Fibroblast of skin of left biceps (primary cell): ENCODE data around the gene ATP11A.

ENCODE experiments used
- DNase-seq, 2 experiments: peaks; one replicate each; pipeline ENCODE4 v3.0.0-alpha.2; 2013; ENCODE audit warnings: low read depth in 2 of 2

The ATP11A gene

DNA sequence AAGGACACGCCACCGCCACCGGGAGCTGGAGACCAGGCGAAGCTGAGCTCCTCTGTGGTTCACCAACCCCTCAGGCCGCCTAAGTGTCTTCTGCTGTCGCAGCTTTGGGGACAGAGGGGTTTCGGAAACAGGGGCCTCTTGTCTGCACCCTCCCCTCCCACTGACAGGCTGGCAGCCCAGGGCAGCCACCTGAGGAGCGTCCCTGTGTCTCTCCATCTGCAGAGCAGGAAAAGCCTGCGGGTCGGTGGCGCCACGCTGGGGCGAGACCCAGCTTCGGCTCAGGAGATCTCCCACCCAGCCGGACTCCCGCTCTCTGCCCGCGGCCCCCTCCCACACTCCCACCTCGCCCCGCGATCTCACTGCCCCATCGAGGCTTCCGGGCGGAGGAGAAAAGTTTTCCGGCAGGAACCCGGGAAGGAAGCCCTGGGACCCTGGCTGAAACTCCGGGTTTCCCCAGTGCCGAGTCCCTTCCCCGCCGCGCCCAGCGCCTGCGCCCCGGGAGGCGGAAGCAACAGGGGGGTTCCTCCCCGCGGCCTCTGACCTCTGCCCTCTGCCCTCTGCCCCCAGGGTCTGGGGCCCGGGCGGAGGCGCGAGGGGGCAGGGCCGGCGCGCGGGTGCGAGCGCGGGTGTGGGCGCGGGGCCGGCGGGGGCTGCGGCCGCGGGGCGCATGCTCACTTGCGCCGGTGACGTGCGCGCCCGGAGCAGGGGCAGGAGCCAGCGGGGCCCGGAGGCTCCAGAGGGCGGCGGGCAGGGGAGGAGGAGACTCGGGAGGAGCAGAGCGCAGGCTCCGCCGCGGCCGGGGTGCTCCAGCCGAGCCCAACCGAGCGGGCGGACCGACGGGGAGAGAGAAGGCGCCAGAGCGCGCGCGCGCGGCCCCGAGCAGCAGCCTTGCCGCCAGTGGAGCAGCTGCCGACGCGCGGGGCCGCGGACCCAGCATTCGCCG lies at the start of gene ATP11A:
TSS of gene ATP11A (plus strand) at position 736 of the 943 bp plus-strand sequence. CDS start 379 bp downstream, outside the sequence.
- DNase-seq: peak; percentile 78 to 80

DNA sequence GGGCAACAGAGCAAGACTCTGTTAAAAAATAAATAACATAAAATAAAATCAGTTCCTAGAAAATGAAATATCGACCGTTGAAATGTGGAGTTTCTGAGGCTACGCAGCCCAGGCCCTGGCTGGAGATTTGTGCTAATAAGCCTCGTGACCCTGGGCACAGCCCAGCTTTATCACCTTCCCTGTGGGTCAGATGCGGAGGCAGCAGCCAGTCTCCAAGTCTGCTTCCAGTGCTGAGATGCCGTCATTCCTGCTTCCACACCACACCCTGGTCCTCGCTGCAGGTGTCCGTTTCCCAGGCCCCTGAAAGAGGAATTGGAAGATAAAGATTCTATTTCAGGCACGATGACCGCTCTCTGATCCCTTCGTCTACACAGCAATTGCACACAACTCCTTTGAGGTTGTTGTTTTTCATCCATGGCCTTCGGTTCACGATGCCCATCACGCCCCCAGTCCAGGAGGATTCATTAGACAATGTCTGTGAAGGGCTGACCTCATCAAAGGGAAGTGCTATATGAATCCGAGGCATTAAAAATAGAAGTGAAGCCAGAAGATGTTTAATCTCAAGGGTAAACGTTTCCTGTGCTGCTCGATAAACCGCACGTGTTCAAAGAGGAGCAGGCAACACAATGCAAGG lies 48.3 kb upstream of the ATP11A start:
- no peak for DNase-seq

DNA sequence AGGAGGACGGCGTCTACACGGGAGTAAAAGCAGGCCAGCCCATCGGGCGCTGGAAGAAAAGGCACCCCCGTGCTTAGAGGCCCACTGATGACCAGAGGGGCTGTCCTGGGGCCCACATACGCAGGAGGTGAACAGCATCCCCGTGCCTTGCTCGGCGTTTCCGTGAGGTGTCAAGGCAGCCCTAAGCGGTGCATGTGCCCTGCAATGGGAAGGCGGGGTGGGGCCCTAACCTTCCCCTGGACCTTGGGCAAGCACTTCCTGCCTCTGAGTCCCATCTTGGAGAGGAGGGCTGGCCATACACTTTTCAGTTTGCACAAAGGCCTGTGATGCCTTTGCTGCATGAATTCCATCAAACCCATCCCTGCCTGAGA lies 47.8 kb upstream of the ATP11A start:
- DNase-seq: no peak

DNA sequence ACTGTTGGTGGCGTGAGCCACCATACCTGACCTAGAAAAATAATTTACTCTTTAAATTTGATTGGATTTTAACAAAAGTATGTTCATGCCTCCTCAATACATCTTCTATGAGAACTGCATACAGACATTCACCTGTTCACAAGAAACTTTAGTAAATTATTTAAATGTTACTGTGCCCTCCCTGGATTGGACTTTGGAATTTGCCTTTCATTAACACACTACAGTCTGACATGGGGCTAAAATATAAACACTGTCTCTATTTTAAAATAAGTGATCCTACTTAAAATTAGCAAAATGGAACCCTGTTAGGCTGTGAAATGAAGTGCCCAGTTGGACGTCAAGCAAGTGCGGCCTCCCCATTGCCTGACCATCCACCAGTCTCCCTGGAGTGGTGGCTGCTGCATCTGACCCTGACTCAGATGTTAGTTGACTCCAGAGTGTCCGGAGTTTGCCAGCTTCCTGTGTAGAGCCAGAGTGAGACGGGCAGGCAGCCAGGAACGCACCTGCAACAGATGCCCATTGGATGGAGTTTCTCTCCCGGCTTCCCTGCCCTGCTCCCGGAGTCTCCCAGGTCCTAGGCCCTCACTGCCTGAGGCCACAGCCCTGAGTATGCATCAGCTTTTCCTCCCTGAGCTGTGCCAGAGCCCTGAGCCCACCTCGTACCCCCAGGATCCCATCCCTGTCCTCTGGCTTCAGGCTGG lies 45.9 kb upstream of the ATP11A start:
- no peak for DNase-seq

DNA sequence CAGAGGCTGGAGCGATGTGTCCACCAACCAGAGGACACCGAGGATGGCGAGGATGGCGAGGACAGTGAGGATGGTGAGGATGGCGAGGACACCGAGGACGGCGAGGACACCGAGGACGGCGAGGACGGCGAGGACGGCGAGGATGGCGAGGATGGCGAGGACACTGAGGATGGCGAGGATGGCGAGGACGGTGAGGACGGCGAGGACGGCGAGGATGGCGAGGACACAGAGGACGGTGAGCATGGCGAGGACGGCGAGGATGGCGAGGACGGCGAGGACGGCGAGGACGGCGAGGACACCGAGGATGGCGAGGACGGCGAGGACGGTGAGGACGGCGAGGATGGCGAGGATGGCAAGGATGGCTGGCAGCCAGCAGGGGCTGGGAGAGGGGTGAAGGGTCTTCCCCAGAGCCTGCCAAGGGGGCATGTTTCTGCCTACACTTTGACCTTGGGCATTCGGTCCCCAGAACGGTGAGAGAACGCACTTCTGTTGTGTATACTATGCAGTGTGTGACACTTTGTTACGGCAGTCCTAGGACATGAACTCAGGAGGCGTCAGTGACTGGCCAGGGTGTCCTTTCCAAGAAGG lies 44.4 kb upstream of the ATP11A start:
- no peak for DNase-seq

DNA sequence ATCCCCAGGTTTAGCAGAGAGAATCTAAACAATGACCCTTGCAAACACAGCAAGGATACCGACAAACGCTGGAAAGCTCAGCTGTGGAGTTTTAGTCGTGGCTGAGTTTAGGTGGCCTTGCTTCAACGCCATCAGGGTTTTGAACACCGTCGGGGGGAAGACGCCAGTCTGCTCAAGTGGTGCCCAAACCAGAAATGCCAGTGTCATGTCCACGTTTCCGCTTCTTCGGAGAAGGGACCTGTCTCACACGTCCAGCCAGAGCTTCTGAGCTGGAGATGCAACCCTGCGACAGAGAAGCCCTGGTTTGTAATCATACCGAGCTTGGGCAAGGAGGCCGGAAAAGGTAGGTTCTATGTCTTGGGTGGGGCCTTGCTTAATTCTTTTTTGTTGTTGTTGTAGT lies 42.6 kb upstream of the ATP11A start:
- no peak for DNase-seq

DNA sequence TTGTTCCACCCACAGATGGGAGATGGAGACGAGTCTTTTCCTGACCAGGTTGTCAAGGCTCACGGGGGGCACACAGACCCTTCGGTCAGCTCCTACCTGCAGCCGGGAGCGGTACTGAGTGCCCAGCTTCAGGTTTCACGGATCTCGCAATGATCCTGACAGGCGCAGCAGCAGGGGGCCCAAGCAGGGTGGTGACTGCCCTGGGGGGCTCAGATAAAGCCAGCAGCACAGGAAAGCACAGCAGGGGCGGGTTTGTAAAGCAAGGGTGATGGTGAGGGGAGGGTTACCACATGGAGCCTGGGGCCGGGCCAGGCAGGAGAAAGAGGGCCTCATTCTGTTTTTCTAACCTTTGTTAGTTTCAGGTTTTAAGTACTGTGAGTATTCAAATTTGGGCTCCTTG lies 41.7 kb upstream of the ATP11A start:
- DNase-seq: no peak

DNA sequence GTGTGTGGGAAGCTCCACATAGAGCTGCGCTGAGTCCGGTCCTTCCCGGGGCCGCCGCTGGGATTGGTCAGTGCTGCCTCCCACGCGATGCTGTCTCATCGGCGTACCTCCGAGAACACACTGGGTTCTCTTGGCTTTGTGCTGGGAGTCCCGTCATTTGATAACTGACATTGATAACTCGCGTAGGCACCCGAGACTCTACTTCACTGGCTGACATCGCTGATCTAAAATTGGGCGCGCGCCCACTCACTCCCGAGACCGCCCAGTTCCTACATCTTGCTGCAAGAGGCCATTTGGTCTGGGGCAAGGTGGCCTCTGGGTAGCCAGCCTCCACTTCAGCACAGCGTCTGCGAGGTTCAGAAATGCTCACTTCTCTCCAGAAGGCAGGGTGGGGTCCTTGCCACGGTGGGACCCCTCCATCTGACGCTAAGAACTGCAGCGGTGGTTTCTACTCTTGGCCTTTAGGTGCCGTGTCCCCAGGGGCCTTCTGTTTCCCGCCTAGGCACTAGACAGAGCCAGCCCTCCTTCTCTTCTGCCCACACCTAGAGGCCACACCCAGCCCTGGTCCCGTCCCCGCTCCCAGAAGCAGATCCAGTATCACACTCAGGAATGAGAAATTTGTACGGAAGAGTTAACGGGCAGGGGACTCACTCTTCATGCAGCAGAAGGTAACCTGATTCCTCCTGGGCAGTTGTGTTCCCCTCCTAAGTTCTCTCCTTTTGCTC lies 40.7 kb upstream of the ATP11A start:
- no peak for DNase-seq

DNA sequence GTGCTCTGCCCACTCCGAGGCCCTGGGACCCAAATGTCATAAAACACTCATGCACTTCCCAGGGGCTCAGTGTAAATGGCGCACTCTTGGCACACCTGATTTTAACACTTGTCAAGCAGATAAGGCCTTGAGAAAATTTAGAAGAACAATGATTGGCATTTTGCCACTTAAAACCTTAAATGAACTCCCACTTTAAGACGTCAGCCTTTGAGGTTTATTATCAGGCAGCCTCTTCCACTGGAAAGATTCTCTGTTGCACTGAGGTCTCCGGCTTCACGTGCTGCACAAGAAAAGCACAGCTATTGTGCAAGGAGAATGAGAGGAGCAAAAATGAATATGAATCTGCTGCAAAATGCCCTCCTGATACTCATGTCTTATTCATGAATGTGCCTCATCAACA lies 38.5 kb upstream of the ATP11A start:
- no peak for DNase-seq

DNA sequence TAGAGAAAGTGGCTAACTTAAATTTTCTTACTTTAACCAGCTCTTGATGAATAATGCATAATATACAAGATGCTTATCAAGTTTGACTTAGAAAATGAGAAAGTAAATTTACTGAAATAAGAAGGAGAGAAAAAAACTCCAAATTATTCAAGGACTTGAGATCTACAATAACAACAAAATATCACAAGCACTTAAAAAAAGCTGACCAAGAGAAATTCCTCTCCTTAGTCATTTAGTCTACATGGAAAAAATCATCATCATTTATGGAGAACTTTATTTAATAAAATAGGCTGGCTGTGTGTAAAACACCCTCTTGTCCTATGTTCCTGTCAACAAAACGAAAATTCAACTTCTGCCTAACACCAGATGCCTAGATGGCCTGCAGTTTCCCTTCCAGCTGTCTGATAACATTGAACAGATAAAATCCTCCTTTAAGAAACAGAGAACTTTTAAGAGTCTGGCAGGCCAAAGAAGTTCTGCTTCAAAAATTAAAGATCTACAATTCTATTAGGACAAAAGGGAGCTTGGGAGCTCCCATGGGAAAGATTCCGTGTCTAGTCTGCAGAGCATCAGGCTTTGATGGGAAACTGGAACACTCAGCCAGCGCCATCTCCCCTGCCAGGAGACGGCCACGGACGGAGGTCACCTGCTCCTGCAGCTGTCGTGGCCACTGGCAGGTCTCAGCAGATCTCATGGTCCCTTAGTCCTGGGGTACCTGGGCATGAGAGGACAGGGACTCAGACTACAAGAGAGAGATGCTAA lies 37.9 kb upstream of the ATP11A start:
- DNase-seq: no peak

DNA sequence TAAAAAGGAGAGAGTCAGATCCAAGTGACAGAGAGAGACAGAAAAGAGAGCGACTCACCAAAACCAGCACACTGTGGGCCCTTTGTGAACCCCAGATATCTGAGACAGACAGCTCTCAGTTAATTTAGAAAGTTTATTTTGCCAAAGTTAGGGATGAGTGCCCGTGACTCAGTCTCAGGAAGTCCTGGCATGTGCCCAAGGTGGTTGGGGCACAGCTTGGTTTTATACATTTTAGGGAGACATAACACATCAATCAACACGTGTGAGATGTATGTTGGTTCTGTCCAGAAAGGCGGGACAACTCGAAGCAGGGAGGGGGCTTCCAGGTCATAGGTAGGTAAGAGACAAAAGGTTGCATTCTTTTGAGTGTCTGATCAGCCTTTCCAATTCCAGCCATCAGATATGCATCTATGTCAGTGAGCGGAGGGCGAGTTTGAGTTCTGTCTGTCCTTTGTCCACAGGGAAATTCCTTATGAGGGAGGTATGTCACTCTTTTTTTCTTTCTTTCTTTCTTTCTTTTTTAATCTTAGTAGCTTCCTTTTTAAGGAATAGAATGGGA lies 37.2 kb upstream of the ATP11A start:
- DNase-seq: no peak

DNA sequence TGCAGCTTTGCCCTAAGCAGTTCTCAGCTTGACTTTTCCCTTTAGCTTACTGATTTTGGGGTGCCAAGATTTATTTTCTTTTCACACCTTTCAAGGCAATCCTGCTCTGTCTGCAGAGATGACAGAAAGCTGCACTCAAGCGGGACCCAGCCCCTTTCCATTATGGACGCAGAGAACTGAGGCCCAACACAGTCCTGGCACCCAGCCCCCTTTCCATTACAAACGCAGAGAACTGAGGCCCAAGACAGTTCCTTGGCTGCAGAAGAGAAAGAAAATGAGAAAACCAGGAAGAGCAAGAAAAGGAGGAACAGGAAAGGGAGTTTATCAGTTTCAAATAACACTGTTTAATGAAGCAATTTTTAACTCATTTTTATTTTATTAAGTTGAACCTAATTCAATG lies 36.8 kb upstream of the ATP11A start:
- DNase-seq: no peak

DNA sequence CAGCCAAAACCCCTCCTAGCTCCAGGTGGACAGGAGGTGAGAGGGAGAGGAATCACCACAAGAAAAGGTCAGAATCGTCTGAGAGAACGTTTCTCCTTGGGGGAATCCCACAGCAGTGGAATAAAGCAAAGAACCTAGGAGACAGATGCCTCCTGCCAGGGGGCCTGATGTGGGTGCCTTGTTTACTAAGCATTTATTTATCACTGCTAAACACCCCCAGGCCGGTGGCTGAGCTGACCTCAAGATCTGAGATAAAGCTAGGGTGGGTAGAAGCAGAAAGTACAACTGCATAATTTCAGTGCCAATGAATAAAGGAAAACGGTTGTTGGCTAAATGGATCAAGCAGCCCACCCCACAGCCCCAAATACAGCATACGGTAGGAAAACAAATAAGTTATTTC lies 33.9 kb upstream of the ATP11A start:
- DNase-seq: no peak

DNA sequence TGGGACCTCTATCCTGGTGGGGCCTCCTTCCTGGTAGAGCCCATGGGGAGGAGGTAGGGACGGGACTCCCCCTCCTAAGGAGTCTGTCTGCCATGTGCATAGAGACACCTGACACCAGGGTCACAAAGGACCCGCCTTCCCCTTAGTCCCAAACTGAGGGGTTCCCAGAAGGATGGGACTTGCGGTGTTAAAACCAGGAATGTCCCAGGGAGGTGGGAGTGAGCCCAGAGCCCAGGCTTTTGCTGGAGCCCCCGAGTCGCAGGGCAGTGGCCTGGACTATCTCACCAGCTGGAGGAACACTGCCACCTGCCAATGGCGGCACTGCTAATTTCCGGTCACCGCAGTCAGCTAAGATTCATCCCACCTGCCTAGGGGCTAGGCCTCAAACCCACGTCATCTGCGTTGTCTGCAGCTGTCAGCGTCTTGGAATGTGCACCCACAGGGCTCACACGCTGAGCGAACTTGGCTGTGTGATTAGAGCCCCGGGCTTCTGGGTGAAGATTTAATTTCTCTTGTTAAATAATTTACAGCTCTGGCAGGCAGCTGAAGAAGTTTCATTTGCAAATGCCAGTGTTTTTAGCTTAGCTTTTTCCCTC lies 31.9 kb upstream of the ATP11A start:
- peak; percentile 11 to 14 for DNase-seq

DNA sequence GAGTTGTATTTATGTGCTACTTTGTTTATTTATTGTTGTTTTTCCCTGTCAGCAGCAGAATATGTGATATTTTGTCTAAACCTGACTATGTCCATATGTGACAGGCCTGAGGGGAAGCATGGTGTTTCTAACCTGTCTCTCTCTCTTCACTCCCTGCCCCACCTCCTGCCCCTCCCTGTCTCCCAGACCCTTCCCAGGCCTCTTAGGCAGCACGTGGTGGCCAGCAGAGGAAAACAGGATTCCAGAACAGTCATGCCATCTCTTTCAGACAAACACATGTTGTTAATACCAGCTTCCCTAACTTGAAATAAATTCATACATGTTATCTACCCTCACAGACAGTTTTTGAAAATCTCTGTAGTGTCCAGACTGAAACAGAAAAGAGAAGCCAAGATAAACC lies 31.0 kb upstream of the ATP11A start:
- DNase-seq: no peak

DNA sequence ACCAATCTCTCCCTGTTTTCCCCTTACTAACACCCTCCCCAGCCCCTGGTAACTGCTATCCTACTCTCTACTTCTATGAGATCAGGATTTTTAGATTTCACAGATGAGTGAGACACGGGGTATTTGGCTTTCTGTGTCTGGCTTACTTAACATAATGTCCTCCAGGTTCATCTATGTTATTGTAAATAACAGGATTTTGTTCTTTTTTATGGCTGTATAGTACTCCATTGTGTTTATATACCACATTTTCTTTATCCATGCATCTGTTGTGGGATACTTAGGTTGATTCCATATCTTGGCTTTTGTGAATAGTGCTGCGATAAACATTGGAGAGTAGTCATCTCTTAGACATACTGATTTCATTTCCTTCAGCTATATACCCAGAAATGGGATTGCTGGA lies 28.5 kb upstream of the ATP11A start:
- no peak for DNase-seq

DNA sequence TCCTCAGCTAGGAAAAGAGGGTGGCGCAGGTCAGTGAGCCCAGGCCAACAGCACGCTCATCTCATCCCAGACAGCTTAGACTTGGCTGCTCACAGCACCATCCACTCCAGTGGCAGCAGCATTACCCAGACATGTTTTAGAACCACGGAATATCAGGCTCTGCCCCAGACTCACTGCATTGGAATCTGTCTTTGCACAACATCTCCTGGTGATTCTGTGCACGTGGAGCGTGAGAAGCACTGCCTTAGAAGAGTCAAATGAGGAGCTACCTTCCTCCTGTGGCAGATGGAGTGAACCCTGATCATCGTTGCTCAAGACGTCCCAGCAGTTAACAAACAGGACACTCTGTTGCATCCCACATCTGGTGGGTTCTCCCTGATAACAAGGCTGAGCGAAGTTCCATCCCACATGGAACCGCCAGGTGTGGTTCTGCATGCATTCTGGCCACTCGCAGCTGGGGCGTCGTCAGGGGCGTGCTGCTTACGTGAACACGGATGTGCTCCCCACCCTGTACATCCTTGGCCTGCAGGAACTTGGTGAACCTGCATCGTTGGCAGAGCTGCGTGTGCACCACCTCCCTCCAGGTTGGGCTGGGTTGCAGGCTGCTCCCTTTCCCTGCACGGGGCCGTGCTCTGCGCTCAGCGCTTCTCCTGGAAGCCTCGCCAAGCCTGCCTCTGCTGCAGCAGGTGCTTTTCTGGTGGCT lies 25.2 kb upstream of the ATP11A start:
- no peak for DNase-seq

DNA sequence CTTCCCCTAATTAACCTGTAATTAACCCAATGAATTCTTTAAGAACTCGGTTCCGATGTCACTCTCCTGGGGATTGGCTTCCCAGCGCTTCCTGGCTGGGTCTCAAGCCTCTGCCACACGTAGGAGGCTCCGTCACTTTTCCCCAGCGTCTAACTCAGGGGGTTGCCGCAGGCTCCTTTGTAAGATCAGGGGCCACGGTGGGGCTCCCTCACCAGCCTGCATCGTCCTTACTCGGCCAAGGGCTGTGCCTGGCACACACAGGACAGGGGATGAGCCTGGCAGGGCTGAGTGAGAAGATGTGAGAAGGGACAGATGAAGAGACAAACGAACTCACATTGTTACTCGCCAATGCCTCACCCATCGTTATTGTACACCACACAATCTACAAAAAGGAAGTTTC lies 20.9 kb upstream of the ATP11A start:
- DNase-seq: no peak

DNA sequence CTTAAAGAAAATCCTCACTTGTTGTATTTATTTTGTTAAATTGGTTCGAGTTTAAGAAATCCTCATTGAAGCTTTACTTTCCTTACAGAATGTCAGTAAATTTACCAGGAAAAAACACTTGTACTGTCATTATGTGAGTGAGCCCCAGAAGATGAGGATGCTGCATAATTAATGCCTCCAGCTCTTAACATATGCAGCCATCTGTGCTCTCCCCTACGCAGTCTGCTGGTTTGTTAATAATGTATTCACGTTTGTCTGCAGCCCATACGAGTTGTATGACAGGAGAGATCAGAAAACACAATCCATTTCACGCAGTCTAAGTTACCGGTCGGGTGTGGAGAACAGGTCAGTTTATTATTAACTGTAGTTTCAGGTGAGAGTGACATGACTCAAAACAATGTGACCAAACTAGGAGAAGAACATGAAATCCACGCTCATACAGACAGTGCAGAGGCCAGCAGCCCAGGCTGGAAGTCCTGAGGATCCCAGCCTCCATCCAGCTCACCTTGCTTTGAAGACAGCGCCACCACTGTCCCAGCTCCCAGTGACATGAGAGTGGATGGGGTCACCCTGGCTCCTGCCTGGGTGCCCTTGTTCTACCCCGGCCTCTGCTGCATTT lies 19.8 kb upstream of the ATP11A start:
- DNase-seq: no peak
